ENCODE results near the gene TRERF1. TPM values are rescaled to one million over a fixed set of nuclear protein-coding genes. Genes with fewer than 3 reads are reported as not detected.
"Not testable (repeated sequence)": the region's sequence is repeated elsewhere in the genome, so short reads cannot be mapped to it uniquely, and the experiment has no call there.

Gene TRERF1
- polyA plus RNA-seq, 3 donors, result 12.7 to 14.0 (median 13.7) TPM

DNA sequence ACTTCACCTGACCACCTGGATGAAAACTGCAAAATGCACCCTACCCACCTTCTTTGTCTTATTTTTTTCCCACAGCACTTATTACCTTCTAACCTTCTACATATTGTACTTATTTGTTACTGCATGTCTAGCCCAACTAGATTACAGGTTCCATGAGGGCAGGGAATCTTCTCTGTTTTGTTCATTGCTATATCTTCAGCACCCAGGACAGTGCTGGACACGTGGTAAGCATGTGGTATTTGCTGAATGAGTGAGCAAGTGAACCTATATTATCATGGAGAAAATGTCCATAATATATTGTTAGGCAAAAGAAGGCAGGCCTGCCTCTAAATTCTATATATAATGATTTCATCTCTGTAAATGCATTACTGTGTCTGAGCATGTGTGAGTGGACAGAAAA is 107.0 kb downstream of the TRERF1 start:
- no peak for DNase-seq (ENCODE audit: low read depth in 3 of 3, low spot score in 2 of 3)

- DNase-seq (ENCODE audit: low read depth in 3 of 3, low spot score in 2 of 3), result no peak
These were observed 109.8 kb downstream of the TRERF1 start for GRCh38 chr6:42341771-42342553.

- DNase-seq (ENCODE audit: low read depth in 3 of 3, low spot score in 2 of 3), result no peak
These were observed 110.5 kb downstream of the TRERF1 start for GRCh38 chr6:42341221-42341620.

GRCh38 chr6:42340511-42340910 is 111.2 kb downstream of the TRERF1 start:
- no peak for DNase-seq (ENCODE audit: low read depth in 3 of 3, low spot score in 2 of 3)

- no peak for DNase-seq (ENCODE audit: low read depth in 3 of 3, low spot score in 2 of 3)
These were observed 111.7 kb downstream of the TRERF1 start for GRCh38 chr6:42339991-42340401.

DNA sequence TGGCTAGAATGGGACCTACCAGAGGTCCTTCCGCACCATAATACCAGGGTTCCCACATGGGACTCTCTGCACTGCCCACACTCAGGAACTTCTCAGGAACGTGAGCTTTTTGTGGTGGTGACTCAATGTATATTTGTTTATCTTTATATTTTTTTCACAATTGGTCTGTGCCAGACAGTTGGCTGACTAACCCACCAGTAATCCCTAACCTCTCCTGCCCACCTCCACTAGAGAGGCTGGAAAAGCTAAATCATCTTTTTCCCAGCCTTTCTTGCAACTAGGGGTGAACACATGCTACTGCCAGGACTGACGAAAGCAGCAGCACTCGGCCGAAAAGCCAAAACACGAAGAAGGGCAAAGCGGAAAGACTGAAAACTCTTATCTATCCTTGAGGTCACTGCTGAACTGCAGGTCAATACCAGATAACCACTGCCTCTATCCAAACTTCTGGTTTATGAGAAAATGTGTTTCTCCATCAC is 112.9 kb downstream of the TRERF1 start:
- no peak for DNase-seq (ENCODE audit: low read depth in 3 of 3, low spot score in 2 of 3)

GRCh38 chr6:42337985-42338743 is 113.6 kb downstream of the TRERF1 start:
- no peak for DNase-seq (ENCODE audit: low read depth in 3 of 3, low spot score in 2 of 3)

DNA sequence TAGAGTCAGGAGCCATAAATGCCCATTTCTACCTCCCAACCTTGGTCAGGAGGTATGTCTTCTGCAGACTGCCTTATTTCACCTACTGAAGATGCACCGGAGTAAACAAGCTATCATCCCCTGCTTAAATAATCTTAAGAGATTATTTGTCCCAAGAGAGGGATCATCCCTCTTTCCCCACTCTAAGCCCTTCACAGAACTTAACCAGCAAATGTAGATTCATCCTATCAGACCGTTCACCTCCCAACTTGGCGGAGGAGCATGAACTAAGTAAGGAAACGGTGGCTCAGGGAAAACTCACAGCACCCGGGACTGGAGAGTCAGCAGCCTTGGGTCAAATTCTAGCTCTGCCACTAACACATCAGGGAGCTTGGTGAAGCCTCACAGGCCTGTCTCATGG is 115.3 kb downstream of the TRERF1 start:
- no peak for DNase-seq (ENCODE audit: low read depth in 3 of 3, low spot score in 2 of 3)

GRCh38 chr6:42335896-42336295 is 115.8 kb downstream of the TRERF1 start:
- no peak for DNase-seq (ENCODE audit: low read depth in 3 of 3, low spot score in 2 of 3)

DNA sequence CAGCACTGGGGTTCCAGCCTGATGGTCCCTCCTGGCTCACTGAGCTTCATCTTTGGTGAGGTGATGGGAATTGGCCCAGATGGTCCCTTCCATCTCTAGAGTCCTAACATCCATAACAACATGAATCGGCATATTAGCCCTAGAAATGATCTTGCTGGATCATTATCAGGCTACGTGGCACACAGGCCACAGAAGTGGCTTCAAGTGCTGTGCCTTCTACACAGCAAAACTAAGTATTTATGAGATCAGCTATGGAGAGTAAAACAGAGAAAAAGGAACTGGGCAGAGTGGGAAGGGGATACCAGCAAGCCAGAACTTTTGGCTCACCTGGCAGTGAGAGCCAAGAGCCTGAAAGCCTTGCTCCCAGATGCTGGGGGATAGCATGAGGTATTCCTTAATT is 116.9 kb downstream of the TRERF1 start:
- DNase-seq (ENCODE audit: low read depth in 3 of 3, low spot score in 2 of 3), result no peak

GRCh38 chr6:42333612-42334011 is 118.1 kb downstream of the TRERF1 start:
- DNase-seq (ENCODE audit: low read depth in 3 of 3, low spot score in 2 of 3), result no peak

DNA sequence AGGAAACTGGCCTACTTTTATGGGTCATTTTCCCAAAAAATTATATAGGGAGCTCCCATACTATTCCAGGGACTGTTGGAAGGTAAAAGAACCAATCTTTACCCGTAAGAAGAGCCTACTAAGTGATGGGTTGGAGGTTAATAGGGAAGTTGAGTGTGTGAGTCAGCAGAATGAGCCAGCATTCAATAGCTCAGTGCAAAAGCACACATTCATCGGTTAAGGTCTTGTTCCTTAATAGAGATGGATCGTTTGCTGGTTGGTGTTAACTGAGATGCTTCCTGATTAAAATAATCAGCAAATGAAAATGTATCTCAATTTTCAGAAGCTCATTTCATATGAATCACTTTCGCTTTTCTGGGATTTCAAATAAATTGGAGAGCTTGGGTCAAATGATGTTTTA is 118.8 kb downstream of the TRERF1 start:
- no peak for DNase-seq (ENCODE audit: low read depth in 3 of 3, low spot score in 2 of 3)

GRCh38 chr6:42331019-42331418 is 120.7 kb downstream of the TRERF1 start:
- DNase-seq (ENCODE audit: low read depth in 3 of 3, low spot score in 2 of 3), result no peak

DNA sequence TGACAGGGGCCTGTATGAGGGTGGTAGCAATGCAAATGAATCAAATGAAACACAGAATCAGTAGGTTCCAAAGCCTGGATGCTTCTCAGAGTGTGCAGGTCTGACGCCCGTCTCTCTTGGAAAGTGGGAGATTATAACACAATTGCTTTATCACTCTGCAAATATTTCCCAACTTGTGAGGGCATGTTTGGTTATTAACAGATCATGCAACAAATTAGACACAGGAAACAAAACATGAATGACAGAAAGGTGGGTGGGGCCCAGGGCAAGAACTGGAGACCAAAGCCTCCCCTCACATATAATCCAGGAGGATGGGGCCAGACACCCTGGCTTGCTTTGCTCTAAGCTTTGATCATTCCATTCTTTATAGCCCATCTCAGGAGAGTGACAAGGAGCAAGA is 125.5 kb downstream of the TRERF1 start:
- DNase-seq (ENCODE audit: low read depth in 3 of 3, low spot score in 2 of 3), result no peak

- not testable (repeated sequence) for DNase-seq (ENCODE audit: low read depth in 3 of 3, low spot score in 2 of 3)
These were observed 126.9 kb downstream of the TRERF1 start for GRCh38 chr6:42324656-42325324.

- no peak for DNase-seq (ENCODE audit: low read depth in 3 of 3, low spot score in 2 of 3)
These were observed 129.1 kb downstream of the TRERF1 start for GRCh38 chr6:42322676-42323075.

DNA sequence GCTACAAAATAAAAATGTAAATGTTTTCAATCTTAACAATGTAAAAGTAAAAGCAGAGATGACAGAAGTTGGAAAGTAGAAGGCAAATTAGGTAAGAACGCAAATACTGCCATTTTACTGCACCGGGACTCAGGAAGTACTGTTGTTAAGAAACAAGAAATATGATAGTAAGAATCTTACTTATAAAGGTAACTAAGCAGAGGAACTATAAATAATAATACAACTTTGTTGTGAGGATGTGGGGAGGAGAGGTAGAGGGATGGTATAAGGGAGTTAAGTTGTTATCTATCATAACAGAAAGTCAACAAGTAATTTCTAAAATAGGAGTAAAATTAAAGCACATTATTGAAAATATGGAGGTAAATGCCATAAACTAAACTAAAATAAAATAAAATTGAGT is 129.8 kb downstream of the TRERF1 start:
- no peak for DNase-seq (ENCODE audit: low read depth in 3 of 3, low spot score in 2 of 3)

DNA sequence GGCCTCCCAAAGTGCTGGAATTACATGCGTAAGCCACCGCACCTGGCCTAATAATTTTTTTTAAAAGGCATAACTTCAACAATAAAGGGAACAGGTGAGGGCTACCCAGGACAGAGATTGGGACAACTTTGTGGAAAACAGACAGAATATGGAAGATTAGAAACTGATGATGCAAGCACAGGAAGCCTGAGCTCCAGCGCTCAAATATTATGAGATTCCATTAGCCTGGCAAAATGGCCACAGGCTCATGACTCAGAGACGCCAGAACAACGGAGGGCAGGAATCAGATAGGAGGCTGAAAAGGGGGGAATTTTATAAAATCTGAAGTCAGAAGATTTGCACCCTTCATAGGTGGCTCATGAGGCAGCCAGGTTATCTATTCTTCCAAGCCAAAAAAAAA is 131.0 kb downstream of the TRERF1 start:
- no peak for DNase-seq (ENCODE audit: low read depth in 3 of 3, low spot score in 2 of 3)

- DNase-seq (ENCODE audit: low read depth in 3 of 3, low spot score in 2 of 3), result no peak
These were observed 133.2 kb downstream of the TRERF1 start for GRCh38 chr6:42318480-42318879.

DNA sequence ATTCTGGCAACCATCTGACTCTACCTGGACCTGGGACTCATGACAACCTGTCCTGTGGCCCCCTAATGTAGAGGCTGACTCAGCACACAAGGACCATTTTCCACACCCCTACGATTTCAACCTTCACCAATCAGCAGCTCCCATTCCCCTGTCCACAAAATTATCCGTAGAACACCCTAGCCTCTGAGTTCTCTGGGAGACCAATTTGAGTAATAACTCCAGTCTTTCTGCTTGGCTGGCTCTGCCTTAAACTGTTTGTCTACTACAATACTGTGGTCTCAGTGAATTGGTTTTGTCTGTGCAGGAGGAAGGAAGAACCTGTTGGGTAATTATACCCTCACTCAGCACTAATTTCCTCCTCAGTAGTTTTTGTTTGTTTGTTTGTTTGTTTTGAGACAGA is 134.7 kb downstream of the TRERF1 start:
- no peak for DNase-seq (ENCODE audit: low read depth in 3 of 3, low spot score in 2 of 3)
